OCI-LY1 (cell line): ENCODE results near the gene MDM1.

Experiments used
- EZH2 ChIP-seq: fragments of 200-600 bp; sonication (generic), shearing (Covaris generic); IDR thresholded peaks from 2 replicates; pipeline ENCODE4 v1.8.0; 2017; ENCODE audit warnings: borderline replicate concordance, mixed run types, mild to moderate bottlenecking, antibody characterized with exemption, low read length, moderate library complexity, mixed read lengths
- TF ChIP-seq, protein P1 (sequence below): fragments of 200-600 bp; sonication (generic), shearing (Covaris generic); IDR thresholded peaks from 2 replicates; pipeline ENCODE4 v1.5.1; 2017; ENCODE audit warnings: mild to moderate bottlenecking, antibody characterized with exemption, low read length, moderate library complexity, mixed read lengths

DNA sequence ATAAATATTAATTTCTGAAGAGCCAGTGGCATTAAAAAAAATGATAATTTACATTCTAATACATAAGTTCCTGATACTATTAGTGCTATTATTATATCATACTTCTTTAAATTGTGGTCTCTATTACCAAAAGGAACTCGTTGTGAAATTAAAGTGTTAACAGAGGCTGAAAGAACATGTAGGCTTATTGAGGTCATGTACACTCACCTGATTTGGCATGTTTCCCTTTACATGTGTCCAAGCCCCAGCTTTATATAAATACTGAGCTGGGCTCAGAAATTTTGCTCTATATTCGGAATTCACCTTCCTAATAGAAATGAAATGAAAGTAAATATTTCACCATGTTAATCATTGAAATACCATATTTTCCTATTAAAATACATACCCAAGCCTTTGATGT lies 11.0 kb downstream of the MDM1 start:
- TF ChIP-seq, protein P1, sequence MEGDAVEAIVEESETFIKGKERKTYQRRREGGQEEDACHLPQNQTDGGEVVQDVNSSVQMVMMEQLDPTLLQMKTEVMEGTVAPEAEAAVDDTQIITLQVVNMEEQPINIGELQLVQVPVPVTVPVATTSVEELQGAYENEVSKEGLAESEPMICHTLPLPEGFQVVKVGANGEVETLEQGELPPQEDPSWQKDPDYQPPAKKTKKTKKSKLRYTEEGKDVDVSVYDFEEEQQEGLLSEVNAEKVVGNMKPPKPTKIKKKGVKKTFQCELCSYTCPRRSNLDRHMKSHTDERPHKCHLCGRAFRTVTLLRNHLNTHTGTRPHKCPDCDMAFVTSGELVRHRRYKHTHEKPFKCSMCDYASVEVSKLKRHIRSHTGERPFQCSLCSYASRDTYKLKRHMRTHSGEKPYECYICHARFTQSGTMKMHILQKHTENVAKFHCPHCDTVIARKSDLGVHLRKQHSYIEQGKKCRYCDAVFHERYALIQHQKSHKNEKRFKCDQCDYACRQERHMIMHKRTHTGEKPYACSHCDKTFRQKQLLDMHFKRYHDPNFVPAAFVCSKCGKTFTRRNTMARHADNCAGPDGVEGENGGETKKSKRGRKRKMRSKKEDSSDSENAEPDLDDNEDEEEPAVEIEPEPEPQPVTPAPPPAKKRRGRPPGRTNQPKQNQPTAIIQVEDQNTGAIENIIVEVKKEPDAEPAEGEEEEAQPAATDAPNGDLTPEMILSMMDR, result no peak
- no peak for TF ChIP-seq EZH2
